HCT116 (cell line): ENCODE measurements around the gene FAM185A. TPM values are rescaled to one million over a fixed set of nuclear protein-coding genes. Genes with fewer than 3 reads are reported as not detected.

Source experiments
- ATAC-seq: fragments of 200-7000 bp; cut with Tn5 transposase; 2 replicates; pipeline ENCODE4 v1.9.1; 2020; ENCODE audit warnings: mild to moderate bottlenecking, moderate library complexity
- BruUV-seq: library from RNA; stranded (reverse); fragments of 400-500 nt; replicated peaks from 2 replicates; lab custom pipeline; 2021; lab: Mats Ljungman, UMichigan
- CTCF ChIA-PET: fragments of 300-600 bp; sonication (Branson Sonifier 250); formaldehyde crosslinking; loops from one replicate; lab custom pipeline; 2021; ENCODE audit warnings: antibody characterized with exemption; lab: Charles Lee
- POLR2A ChIA-PET: fragments of 300-600, 350-600 bp; sonication (Branson Sonifier 250); formaldehyde crosslinking; loops from one replicate; lab custom pipeline; 2021; ENCODE audit warnings: antibody characterized with exemption; lab: Charles Lee
- RAD21 ChIA-PET, 2 experiments: fragments of 300-600 bp; sonication (Branson Sonifier 250); formaldehyde crosslinking; loops; one replicate each; lab custom pipeline; 2023; ENCODE audit warnings: low total read pairs in 2 of 2; ENCODE audit not compliant: uncharacterized antibody in 2 of 2, unreplicated experiment in 2 of 2, low non-redundant PET in 1 of 2; lab: Charles Lee
- DNase-seq: peaks from one replicate; pipeline ENCODE4 v3.0.0-alpha.2; 2010; ENCODE audit warnings: low read depth, low spot score
- H2AFZ ChIP-seq: fragments of 200-600 bp; shearing (Covaris generic), sonication (generic); 2 replicates; pipeline ENCODE4 v1.6.1; 2017; ENCODE audit warnings: low read depth, mixed run types, mixed read lengths, antibody characterized with exemption, low read length; ENCODE audit not compliant: poor library complexity, severe bottlenecking
- H3K27ac ChIP-seq: 2 replicates; pipeline ENCODE4 v1.5.1; 2012; ENCODE audit warnings: low read depth, low read length
- H3K27me3 ChIP-seq: fragments of 200-600 bp; sonication (generic); 2 replicates; pipeline ENCODE4 v1.6.1; 2016; ENCODE audit warnings: mixed run types, low read length, mixed read lengths; ENCODE audit not compliant: insufficient read depth
- H3K36me3 ChIP-seq, 2 experiments: fragments of 200-500 bp in 1 of 2; fragments of 200-600 bp in 1 of 2; sonication (Bioruptor generic) in 1 of 2; sonication (generic) in 1 of 2; 2 replicates each; pipeline versions ENCODE4 v1.5.1 to v1.6.1; 2014 to 2016; ENCODE audit warnings: low read length in 2 of 2, inconsistent platforms in 1 of 2, mixed read lengths in 1 of 2, mixed run types in 1 of 2; ENCODE audit not compliant: insufficient read depth in 2 of 2, control insufficient read depth in 1 of 2
- H3K4me1 ChIP-seq, 2 experiments: fragments of 200-600 bp in 1 of 2; sonication (generic) in 1 of 2; 2 replicates each; pipeline versions ENCODE4 v1.5.1 to v1.6.1; 2012 to 2017; ENCODE audit warnings: low read length in 2 of 2, inconsistent platforms in 1 of 2, mild to moderate bottlenecking in 1 of 2, mixed read lengths in 1 of 2, mixed run types in 1 of 2, moderate library complexity in 1 of 2; ENCODE audit not compliant: insufficient read depth in 2 of 2, control insufficient read depth in 1 of 2
- H3K4me2 ChIP-seq: fragments of 200-600 bp; sonication (generic); 2 replicates; pipeline ENCODE4 v1.6.1; 2017; ENCODE audit warnings: mixed run types, low read length, mixed read lengths
- H3K4me3 ChIP-seq, 2 experiments: fragments of 200-600 bp in 1 of 2; sonication (generic) in 1 of 2; replicated peaks in 1 of 2; 2 replicates each; pipeline ENCODE4 v1.5.1; 2011 to 2016; ENCODE audit warnings: low read length in 2 of 2, control low read depth in 1 of 2, low read depth in 1 of 2, mild to moderate bottlenecking in 1 of 2, mixed read lengths in 1 of 2, mixed run types in 1 of 2
- H3K79me2 ChIP-seq: fragments of 200-600 bp; sonication (generic); 2 replicates; pipeline ENCODE4 v1.6.1; 2017; ENCODE audit warnings: mild to moderate bottlenecking, mixed run types, low read length, moderate library complexity, mixed read lengths; ENCODE audit not compliant: insufficient read depth
- H3K9ac ChIP-seq: fragments of 200-600 bp; sonication (generic); 2 replicates; pipeline ENCODE4 v1.6.1; 2016; ENCODE audit warnings: low read length, mixed read lengths
- H3K9me2 ChIP-seq: fragments of 200-600 bp; sonication (generic), shearing (Covaris generic); 2 replicates; pipeline ENCODE4 v1.6.1; 2017; ENCODE audit warnings: mixed run types, mild to moderate bottlenecking, moderate library complexity; ENCODE audit not compliant: insufficient read depth
- H3K9me3 ChIP-seq, 2 experiments: fragments of 200-500 bp in 1 of 2; fragments of 200-600 bp in 1 of 2; sonication (Bioruptor generic) in 1 of 2; sonication (generic) in 1 of 2; 2 replicates each; pipeline ENCODE4 v1.6.1; 2014 to 2017; ENCODE audit warnings: low read length in 2 of 2, mixed read lengths in 2 of 2, inconsistent platforms in 1 of 2, low read depth in 1 of 2, mild to moderate bottlenecking in 1 of 2, mixed run types in 1 of 2, moderate library complexity in 1 of 2; ENCODE audit not compliant: control insufficient read depth in 1 of 2, insufficient read depth in 1 of 2
- H4K20me1 ChIP-seq: fragments of 200-600 bp; sonication (generic), shearing (Covaris generic); 2 replicates; pipeline ENCODE4 v1.6.1; 2017; ENCODE audit warnings: mixed run types, mild to moderate bottlenecking, moderate library complexity; ENCODE audit not compliant: insufficient read depth
- CBX3 ChIP-seq: IDR thresholded peaks from 2 replicates; pipeline ENCODE4 v1.6.1; 2012; ENCODE audit warnings: low read depth
- CTCF ChIP-seq, 3 experiments: fragments of 200-600 bp in 1 of 3; sonication (generic) in 1 of 3; IDR thresholded peaks in 2 of 3; conservative IDR thresholded peaks in 1 of 3; 2 replicates each; pipeline ENCODE4 v1.5.1; 2012 to 2017; ENCODE audit warnings: low read depth in 2 of 3, low read length in 2 of 3, antibody characterized with exemption in 1 of 3, borderline replicate concordance in 1 of 3, control low read depth in 1 of 3, mild to moderate bottlenecking in 1 of 3, mixed read lengths in 1 of 3, mixed run types in 1 of 3, moderate library complexity in 1 of 3; ENCODE audit not compliant: insufficient read depth in 1 of 3
- EGR1 ChIP-seq: IDR thresholded peaks from 2 replicates; pipeline ENCODE4 v1.6.1; 2012; ENCODE audit warnings: low read depth
- RAD21 ChIP-seq: IDR thresholded peaks from 2 replicates; pipeline ENCODE4 v1.6.1; 2012; ENCODE audit warnings: low read depth, mild to moderate bottlenecking
- REST ChIP-seq: IDR thresholded peaks from 2 replicates; pipeline ENCODE4 v1.6.1; 2012; ENCODE audit warnings: low read depth
- ZNF274 ChIP-seq: fragments of 200-500 bp; sonication (Bioruptor generic); IDR thresholded peaks from 2 replicates; pipeline ENCODE4 v1.6.1; 2014; ENCODE audit warnings: mild to moderate bottlenecking, low read depth, low read length, inconsistent platforms
- intact Hi-C: fragments of 100-400 bp; cut with micrococcal nuclease; formaldehyde crosslinking; loops from 2 replicates; pipeline ENCODE4 v1.10.0; 2022
- total RNA-seq: library from RNA; stranded (reverse); gene quantifications from one replicate; pipeline ENCODE4 v1.2.1, GENCODE V29; 2021; ENCODE audit not compliant: unreplicated experiment

Gene FAM185A
- total RNA-seq, 1 experiment from 2014 or later = 8.0 TPM

GRCh38 chr7:102806613-102807012 lies 57.8 kb downstream of the FAM185A start:
- BruUV-seq = no TSS peak
- TF ChIP-seq CTCF (IDR thresholded peaks at IDR 0.05 in 2 of 3, conservative IDR thresholded peaks at IDR 0.05 in 1 of 3; ENCODE audit: borderline replicate concordance in 1 of 3, insufficient read depth in 1 of 3, low read depth in 2 of 3, low read length in 2 of 3) (no peak), ZNF274 (no peak), EGR1 (no peak), RAD21 (no peak), CBX3 (no peak), REST (no peak)
- Histone ChIP-seq H3K4me3 (no peak overlapping the region), H3K27ac (no peak overlapping the region), H3K9me3 (no peaks in the 10 kb centered on the region), H3K9ac (no peak overlapping the region), H3K27me3 (no peaks in the 10 kb centered on the region), H4K20me1 (no peaks in the 10 kb centered on the region), H3K79me2 (no peaks in the 10 kb centered on the region), H3K4me2 (no peak overlapping the region), H2AFZ (no peak overlapping the region), H3K36me3 (no peaks in the 10 kb centered on the region), H3K9me2 (no peaks in the 10 kb centered on the region), H3K4me1 (no peaks in the 10 kb centered on the region)
- no peak for ATAC-seq
- ChIA-PET RAD21 (no interaction called here), POLR2A (no interaction called here), CTCF (no interaction called here)
- intact Hi-C loops = no loop called here
- DNase-seq = no peak
